Thoracic aorta (tissue), 2 donors: ENCODE data around the gene CELF5. TPM values are rescaled to one million over a fixed set of nuclear protein-coding genes. Genes with fewer than 3 reads are reported as not detected.

Source experiments
- ATAC-seq: fragments of 150-250 bp; one replicate; pipeline ENCODE4 v1.8.0; 2017; ENCODE audit warnings: low read depth; ENCODE audit not compliant: insufficient number of reproducible peaks, low FRiP score
- DNase-seq: peaks from one replicate; pipeline ENCODE4 v3.0.0-alpha.2; 2020; ENCODE audit warnings: low spot score
- H3K27ac ChIP-seq, 2 donors: fragments of 200-600 bp; sonication (generic); 1 replicate in 1 of 2; 2 replicates in 1 of 2; pipeline ENCODE4 v1.5.1; 2016; ENCODE audit warnings: mild to moderate bottlenecking in 2 of 2, moderate library complexity in 2 of 2
- H3K27me3 ChIP-seq: fragments of 200-600 bp; sonication (generic); replicated peaks from 2 replicates; pipeline ENCODE4 v1.6.0; 2016; ENCODE audit warnings: mild to moderate bottlenecking; ENCODE audit not compliant: insufficient read depth
- H3K36me3 ChIP-seq: fragments of 200-600 bp; sonication (generic); one replicate; pipeline ENCODE4 v1.5.1; 2016
- H3K4me1 ChIP-seq, 2 donors: fragments of 200-600 bp; sonication (generic); 1 replicate in 1 of 2; 2 replicates in 1 of 2; pipeline versions ENCODE4 v1.5.1 to v1.6.0; 2016; ENCODE audit warnings: low read depth in 2 of 2, mild to moderate bottlenecking in 1 of 2; ENCODE audit not compliant: control insufficient read depth in 1 of 2
- H3K4me3 ChIP-seq: fragments of 200-600 bp; sonication (generic); 2 replicates; pipeline ENCODE4 v1.5.1; 2016; ENCODE audit warnings: mild to moderate bottlenecking
- H3K9me3 ChIP-seq: fragments of 200-600 bp; sonication (generic); 2 replicates; pipeline ENCODE4 v1.5.1; 2016
- total RNA-seq, 2 donors: library from RNA; depleted of rRNA; stranded (reverse); fragments of >200 nt; gene quantifications; one replicate each; pipeline versions ENCODE4 v1.1.0 to v1.2.3, GENCODE V29; 2016
- TF ChIP-seq, protein P1 (sequence below): fragments of 200-600 bp; sonication (generic); IDR thresholded peaks from one replicate; pipeline ENCODE4 v1.5.1; 2019; ENCODE audit warnings: antibody characterized with exemption

Gene CELF5
- total RNA-seq, 2 donors from 2014 or later: not detected

DNA sequence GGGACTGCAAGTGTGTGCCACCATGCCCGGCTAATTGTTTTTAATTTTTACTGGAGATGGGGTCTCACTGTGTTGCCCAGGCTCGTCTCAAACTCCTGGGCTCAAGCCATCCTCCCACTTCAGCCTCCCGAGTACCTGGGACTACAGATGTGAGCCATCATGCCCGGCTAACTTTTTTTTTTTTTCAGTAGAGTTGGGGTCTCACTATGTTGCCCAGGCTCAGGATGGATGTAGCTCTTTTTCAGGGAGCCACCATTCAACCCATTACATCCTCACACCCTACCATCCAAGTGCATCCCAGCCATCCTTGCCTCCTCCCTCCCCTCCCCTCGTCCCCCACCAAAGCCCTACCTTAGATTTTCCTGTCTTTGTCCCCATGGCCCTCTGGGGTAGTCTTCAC lies 14.9 kb downstream of the CELF5 start:
- no peak overlapping the region for H3K27ac ChIP-seq
- no peak overlapping the region for H3K4me3 ChIP-seq
- no peaks in the 10 kb centered on the region for H3K9me3 ChIP-seq
- ATAC-seq (no peak), DNase-seq (no peak)
- no peaks in the 10 kb centered on the region for H3K4me1 ChIP-seq
- no peaks in the 10 kb centered on the region for H3K36me3 ChIP-seq
- TF ChIP-seq, protein P1, sequence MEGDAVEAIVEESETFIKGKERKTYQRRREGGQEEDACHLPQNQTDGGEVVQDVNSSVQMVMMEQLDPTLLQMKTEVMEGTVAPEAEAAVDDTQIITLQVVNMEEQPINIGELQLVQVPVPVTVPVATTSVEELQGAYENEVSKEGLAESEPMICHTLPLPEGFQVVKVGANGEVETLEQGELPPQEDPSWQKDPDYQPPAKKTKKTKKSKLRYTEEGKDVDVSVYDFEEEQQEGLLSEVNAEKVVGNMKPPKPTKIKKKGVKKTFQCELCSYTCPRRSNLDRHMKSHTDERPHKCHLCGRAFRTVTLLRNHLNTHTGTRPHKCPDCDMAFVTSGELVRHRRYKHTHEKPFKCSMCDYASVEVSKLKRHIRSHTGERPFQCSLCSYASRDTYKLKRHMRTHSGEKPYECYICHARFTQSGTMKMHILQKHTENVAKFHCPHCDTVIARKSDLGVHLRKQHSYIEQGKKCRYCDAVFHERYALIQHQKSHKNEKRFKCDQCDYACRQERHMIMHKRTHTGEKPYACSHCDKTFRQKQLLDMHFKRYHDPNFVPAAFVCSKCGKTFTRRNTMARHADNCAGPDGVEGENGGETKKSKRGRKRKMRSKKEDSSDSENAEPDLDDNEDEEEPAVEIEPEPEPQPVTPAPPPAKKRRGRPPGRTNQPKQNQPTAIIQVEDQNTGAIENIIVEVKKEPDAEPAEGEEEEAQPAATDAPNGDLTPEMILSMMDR: no peak
- no peaks in the 10 kb centered on the region for H3K27me3 ChIP-seq

DNA sequence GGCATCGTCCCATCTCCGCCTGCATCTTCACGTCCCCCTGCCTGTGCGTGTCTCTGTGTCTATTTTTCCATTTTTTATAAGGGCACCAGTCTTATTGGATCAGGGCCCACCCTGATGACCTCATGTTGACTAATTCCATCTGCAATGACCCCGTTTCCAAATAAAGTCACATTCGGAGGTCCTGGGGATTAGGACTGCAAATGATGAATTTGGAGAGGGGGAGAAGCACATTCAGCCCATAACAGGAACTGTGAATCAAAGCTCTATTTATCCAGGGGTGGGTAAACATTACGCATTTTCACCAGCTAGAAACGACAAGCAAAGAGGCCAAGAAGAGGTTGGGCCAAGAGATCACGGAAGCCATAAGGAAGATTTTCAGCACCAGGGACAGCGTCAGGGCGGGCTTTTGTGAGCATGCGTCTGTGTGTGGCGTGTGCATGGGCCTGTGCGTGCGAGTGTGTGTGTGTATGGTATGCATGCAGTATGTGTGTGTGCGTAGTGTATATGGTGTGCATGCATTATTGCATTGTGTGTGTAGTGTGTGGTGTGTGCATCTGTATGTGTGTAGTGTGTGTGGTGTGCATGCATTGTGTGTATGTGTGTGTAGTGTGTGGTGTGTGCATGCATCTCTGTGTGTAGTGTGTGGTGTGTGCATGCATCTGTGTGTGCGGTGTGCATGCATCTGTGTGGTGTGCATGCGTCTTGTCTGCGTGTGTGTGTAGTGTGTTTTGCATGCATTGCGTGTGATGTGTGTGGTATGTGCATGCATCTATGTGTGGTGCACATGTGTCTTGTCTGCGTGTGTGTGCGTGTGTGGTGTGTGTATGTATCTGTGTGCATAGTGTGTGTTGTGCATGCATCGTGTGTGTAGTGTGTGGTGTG lies 19.6 kb downstream of the CELF5 start:
- Histone ChIP-seq H3K4me1 (no peaks in the 10 kb centered on the region), H3K27me3 (no peaks in the 10 kb centered on the region), H3K36me3 (no peaks in the 10 kb centered on the region), H3K4me3 (no peak overlapping the region), H3K27ac (no peak overlapping the region), H3K9me3 (no peaks in the 10 kb centered on the region)
- no peak for DNase-seq
- no peak for ATAC-seq
- TF ChIP-seq, protein P1: no peak

DNA sequence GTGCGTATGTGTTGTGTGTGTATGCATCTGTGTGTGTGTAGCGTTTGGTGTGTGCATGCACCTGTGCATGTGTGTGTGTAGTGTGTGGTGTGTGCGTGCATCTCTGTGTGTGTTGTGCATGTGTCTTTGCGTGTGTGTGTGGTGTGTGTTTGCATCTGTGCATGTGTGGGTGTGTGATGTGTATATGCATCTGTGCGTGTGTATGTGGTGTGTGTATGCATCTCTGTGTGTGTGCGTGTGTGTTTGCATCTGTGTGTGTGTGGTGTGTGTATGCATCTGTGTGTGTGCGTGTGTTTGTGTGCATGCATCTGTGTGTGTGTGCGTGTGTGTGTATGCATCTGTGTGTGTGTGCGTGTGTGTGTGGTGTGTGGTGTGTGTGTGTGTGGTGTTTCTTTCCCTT lies 20.6 kb downstream of the CELF5 start:
- Histone ChIP-seq H3K36me3 (no peaks in the 10 kb centered on the region), H3K27ac (no peak overlapping the region), H3K27me3 (no peaks in the 10 kb centered on the region), H3K4me3 (no peak overlapping the region), H3K4me1 (no peaks in the 10 kb centered on the region), H3K9me3 (no peaks in the 10 kb centered on the region)
- no peak for DNase-seq
- TF ChIP-seq, protein P1: no peak
- ATAC-seq: no peak

DNA sequence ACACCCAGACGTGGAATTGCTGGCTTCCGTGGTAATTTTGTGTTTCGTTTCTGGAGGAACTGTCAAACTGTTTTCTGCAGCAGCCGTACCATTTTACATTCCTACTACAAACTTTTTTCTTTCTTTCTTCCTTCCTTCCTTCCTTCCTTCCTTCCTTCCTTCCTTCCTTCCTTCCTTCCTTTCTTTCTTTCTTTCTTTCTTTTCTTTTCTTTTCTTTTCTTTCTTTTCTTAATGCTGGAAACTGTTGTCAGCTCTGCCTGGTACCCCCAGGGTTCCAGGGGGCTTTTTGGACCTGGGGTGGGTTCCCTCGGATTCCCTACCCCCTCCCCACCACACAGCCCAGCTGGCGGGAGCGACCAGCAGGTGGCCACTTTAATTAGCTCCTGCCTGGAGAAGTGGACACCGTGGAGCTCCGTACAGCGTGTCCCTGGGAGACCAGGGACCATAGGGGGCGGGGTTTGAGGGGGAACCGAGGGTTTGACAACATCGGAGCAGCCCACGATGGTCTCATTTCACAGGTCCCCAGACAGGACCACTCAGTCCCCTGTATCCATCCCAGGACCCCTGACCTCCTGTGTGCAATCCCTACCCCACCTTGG lies 24.4 kb downstream of the CELF5 start:
- TF ChIP-seq, protein P1: no peak
- H3K27me3 ChIP-seq: no peaks in the 10 kb centered on the region
- peaks cover 7% of the 10 kb centered on the region for H3K9me3 ChIP-seq
- ATAC-seq (no peak), DNase-seq (no peak)
- H3K36me3 ChIP-seq: no peaks in the 10 kb centered on the region
- H3K4me1 ChIP-seq: no peaks in the 10 kb centered on the region
- H3K4me3 ChIP-seq: no peak overlapping the region
- H3K27ac ChIP-seq: no peak overlapping the region

DNA sequence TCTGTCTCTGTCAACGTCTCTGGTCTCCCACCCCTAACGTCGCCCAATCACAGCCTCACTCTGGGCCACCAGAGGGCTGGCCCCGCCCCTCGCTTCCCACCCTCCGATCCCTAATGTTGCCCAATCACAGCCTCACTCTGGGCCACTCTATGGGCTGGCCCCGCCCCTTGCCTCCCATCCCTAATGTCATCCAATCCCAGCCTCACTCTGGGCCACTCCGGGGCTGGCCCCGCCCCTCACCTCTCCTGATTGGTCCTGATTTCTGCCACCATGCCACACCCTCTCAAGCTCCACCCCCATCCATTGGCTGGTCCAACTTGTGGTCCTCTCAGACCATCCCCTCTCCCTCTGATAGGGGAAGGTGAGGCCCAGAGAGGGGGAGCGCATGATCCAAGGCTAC lies 24.9 kb downstream of the CELF5 start:
- no peaks in the 10 kb centered on the region for H3K4me1 ChIP-seq
- DNase-seq (no peak), ATAC-seq (no peak)
- H3K4me3 ChIP-seq: no peak overlapping the region
- TF ChIP-seq, protein P1: no peak
- no peak overlapping the region for H3K27ac ChIP-seq
- H3K27me3 ChIP-seq: no peaks in the 10 kb centered on the region
- peaks cover 7% of the 10 kb centered on the region for H3K9me3 ChIP-seq
- H3K36me3 ChIP-seq: no peaks in the 10 kb centered on the region
